GM23338 (cell line): ENCODE measurements around the gene KRTAP17-1. TPM values are rescaled to one million over a fixed set of nuclear protein-coding genes. Genes with fewer than 3 reads are reported as not detected.

Experiments
- ATAC-seq: fragments of 200-7000 bp; cut with Tn5 transposase; 3 replicates; pipeline ENCODE4 v1.9.1; 2020
- DNase-seq: peaks from one replicate; pipeline ENCODE4 v3.0.0-alpha.2; 2015; ENCODE audit warnings: low spot score
- H2AFZ ChIP-seq: fragments of 200-600 bp; sonication (generic); 2 replicates; pipeline ENCODE4 v1.8.0; 2016; ENCODE audit warnings: antibody characterized with exemption, mild to moderate bottlenecking, moderate library complexity
- H3F3A ChIP-seq: fragments of 200-600 bp; sonication (generic); replicated peaks from 2 replicates; pipeline ENCODE4 v1.8.0; 2017; ENCODE audit warnings: antibody characterized with exemption, mixed run types, low read depth
- H3K27ac ChIP-seq: fragments of 200-600 bp; sonication (generic); 2 replicates; pipeline ENCODE4 v1.6.1; 2016; ENCODE audit warnings: low read depth
- H3K27me3 ChIP-seq: fragments of 200-600 bp; sonication (generic); 2 replicates; pipeline ENCODE4 v1.8.0; 2016; ENCODE audit warnings: mild to moderate bottlenecking, mixed run types, moderate library complexity; ENCODE audit not compliant: insufficient read depth
- H3K36me3 ChIP-seq: fragments of 200-600 bp; sonication (generic); 2 replicates; pipeline ENCODE4 v1.8.0; 2016; ENCODE audit warnings: mild to moderate bottlenecking; ENCODE audit not compliant: insufficient read depth
- H3K4me1 ChIP-seq: fragments of 200-600 bp; sonication (generic); 2 replicates; pipeline ENCODE4 v1.8.0; 2016; ENCODE audit warnings: mild to moderate bottlenecking, moderate library complexity; ENCODE audit not compliant: insufficient read depth
- H3K4me2 ChIP-seq: fragments of 200-600 bp; sonication (generic); 2 replicates; pipeline ENCODE4 v1.7.1; 2017; ENCODE audit warnings: mixed run types
- H3K4me3 ChIP-seq: fragments of 200-600 bp; sonication (generic); 2 replicates; pipeline ENCODE4 v1.6.1; 2016; ENCODE audit warnings: mixed run types
- H3K79me2 ChIP-seq: fragments of 200-600 bp; sonication (generic); replicated peaks from 2 replicates; pipeline ENCODE4 v1.8.0; 2017; ENCODE audit warnings: mild to moderate bottlenecking; ENCODE audit not compliant: insufficient read depth
- H3K9me2 ChIP-seq: fragments of 200-600 bp; sonication (generic); 2 replicates; pipeline ENCODE4 v1.8.0; 2017; ENCODE audit not compliant: insufficient read depth
- H4K20me1 ChIP-seq: fragments of 200-600 bp; sonication (generic); replicated peaks from 2 replicates; pipeline ENCODE4 v1.8.0; 2017; ENCODE audit warnings: mild to moderate bottlenecking; ENCODE audit not compliant: insufficient read depth
- H3K27ac Mint-ChIP-seq: 2 replicates; pipeline ENCODE4 v1.8.0; 2020; ENCODE audit warnings: inconsistent platforms, mild to moderate bottlenecking, moderate library complexity, mixed read lengths
- H3K27me3 Mint-ChIP-seq: 3 replicates; pipeline ENCODE4 v1.8.0; 2022; ENCODE audit warnings: low read depth, mild to moderate bottlenecking, moderate library complexity, mixed read lengths, inconsistent platforms; ENCODE audit not compliant: insufficient read depth, poor library complexity
- H3K36me3 Mint-ChIP-seq: 3 replicates; pipeline ENCODE4 v1.8.0; 2021; ENCODE audit warnings: low read depth, mild to moderate bottlenecking, inconsistent platforms, moderate library complexity, mixed read lengths
- H3K4me1 Mint-ChIP-seq: 3 replicates; pipeline ENCODE4 v1.8.0; 2020; ENCODE audit warnings: mild to moderate bottlenecking, inconsistent platforms, mixed read lengths
- H3K4me3 Mint-ChIP-seq: 3 replicates; pipeline ENCODE4 v1.8.0; 2021; ENCODE audit warnings: moderate library complexity, mild to moderate bottlenecking, inconsistent platforms, mixed read lengths
- H3K9me3 Mint-ChIP-seq: 3 replicates; pipeline ENCODE4 v1.8.0; 2020; ENCODE audit warnings: moderate library complexity, mild to moderate bottlenecking, inconsistent platforms, mixed read lengths
- EZH2phosphoT487 ChIP-seq: fragments of 200-600 bp; sonication (generic); IDR thresholded peaks from one replicate; pipeline ENCODE4 v1.8.1; 2018; ENCODE audit warnings: antibody characterized with exemption; ENCODE audit not compliant: unreplicated experiment
- JUNB ChIP-seq: IDR thresholded peaks from one replicate; pipeline ENCODE4 v1.6.1; 2016; ENCODE audit warnings: antibody characterized with exemption; ENCODE audit not compliant: unreplicated experiment
- NANOG ChIP-seq: IDR thresholded peaks from 2 replicates; pipeline ENCODE4 v1.6.1; 2016; ENCODE audit warnings: antibody characterized with exemption, borderline replicate concordance
- POLR2AphosphoS5 ChIP-seq: IDR thresholded peaks from 2 replicates; pipeline ENCODE4 v1.6.1; 2016; ENCODE audit warnings: antibody characterized with exemption, low read depth
- STAT1 ChIP-seq: IDR thresholded peaks from one replicate; pipeline ENCODE4 v1.6.1; 2016; ENCODE audit warnings: antibody characterized with exemption; ENCODE audit not compliant: unreplicated experiment
- ZNF114 ChIP-seq: fragments of 250-450 bp; sonication (Bioruptor Pico); IDR thresholded peaks from 2 replicates; pipeline ENCODE4 v1.5.0; 2020; ENCODE audit warnings: mild to moderate bottlenecking, moderate library complexity
- ZNF331 ChIP-seq: fragments of 250-450 bp; sonication (Bioruptor Pico); IDR thresholded peaks from 2 replicates; pipeline ENCODE4 v1.5.0; 2020; ENCODE audit warnings: low read depth, mild to moderate bottlenecking, moderate library complexity
- polyA plus RNA-seq: library from polyadenylated mRNA; unstranded; fragments of >200 nt; fragmentation: Nextera tagmentation; extraction: Ambion mirVana; gene quantifications from 2 replicates; pipeline ENCODE4 v1.2.1, GENCODE V29; 2016
- total RNA-seq: library from RNA; depleted of rRNA; stranded (reverse); fragments of >200 nt; shearing (Covaris generic); gene quantifications from 2 replicates; pipeline ENCODE4 v1.2.3, GENCODE V29; 2014
- TF ChIP-seq, protein P1 (sequence below): fragments of 250-450 bp; sonication (Bioruptor Pico); IDR thresholded peaks from 2 replicates; pipeline ENCODE4 v1.5.0; 2020; ENCODE audit warnings: mild to moderate bottlenecking, moderate library complexity
- TF ChIP-seq, protein P2 (sequence below), 2 experiments: fragments of 200-600 bp in 1 of 2; sonication (generic) in 1 of 2; conservative IDR thresholded peaks; 2 replicates each; pipeline versions ENCODE4 v1.5.1 to v1.6.1; 2016 to 2017; ENCODE audit warnings: antibody characterized with exemption in 2 of 2, low read depth in 2 of 2, mild to moderate bottlenecking in 2 of 2, moderate library complexity in 1 of 2
- TF ChIP-seq, protein P3 (sequence below): IDR thresholded peaks from 2 replicates; pipeline ENCODE4 v1.6.1; 2016; ENCODE audit warnings: antibody characterized with exemption

The KRTAP17-1 gene
- total and polyA plus RNA-seq, 2 experiments from 2014 or later = not detected

DNA sequence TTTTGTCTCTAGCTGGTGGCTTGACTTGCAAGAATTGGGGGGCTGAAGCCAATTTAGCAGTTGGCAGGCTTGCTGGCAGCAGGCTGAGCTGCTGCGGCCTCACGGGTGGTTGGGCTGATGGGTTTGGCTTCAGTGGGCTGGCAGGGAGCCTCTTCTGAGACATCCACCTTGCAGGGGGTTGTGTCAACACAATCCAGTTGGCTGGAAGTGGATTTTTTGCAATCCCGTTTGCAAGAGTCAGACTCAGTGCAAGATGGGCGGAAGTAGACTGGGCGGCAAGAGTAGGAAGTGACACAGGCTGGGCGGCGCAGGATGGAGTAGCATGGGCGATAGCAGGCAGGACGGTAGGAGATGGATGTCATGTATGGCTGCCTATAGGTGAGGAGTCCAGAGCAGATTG lies 7.9 kb downstream of the KRTAP17-1 start:
- ATAC-seq (no peak), DNase-seq (no peak)

More for the DNA sequence above, 7.9 kb downstream of the KRTAP17-1 start:
- Histone ChIP-seq H2AFZ (no peak overlapping the region), H4K20me1 (no peaks in the 10 kb centered on the region), H3K36me3 (no peaks in the 10 kb centered on the region), H3K9me2 (no peaks in the 10 kb centered on the region), H3K27ac (no peak overlapping the region), H3F3A (no peaks in the 10 kb centered on the region), H3K79me2 (no peaks in the 10 kb centered on the region), H3K4me2 (no peak overlapping the region), H3K4me1 (no peaks in the 10 kb centered on the region), H3K4me3 (no peak overlapping the region), H3K27me3 (no peaks in the 10 kb centered on the region)
- no peak for TF ChIP-seq STAT1
- TF ChIP-seq, protein P1, sequence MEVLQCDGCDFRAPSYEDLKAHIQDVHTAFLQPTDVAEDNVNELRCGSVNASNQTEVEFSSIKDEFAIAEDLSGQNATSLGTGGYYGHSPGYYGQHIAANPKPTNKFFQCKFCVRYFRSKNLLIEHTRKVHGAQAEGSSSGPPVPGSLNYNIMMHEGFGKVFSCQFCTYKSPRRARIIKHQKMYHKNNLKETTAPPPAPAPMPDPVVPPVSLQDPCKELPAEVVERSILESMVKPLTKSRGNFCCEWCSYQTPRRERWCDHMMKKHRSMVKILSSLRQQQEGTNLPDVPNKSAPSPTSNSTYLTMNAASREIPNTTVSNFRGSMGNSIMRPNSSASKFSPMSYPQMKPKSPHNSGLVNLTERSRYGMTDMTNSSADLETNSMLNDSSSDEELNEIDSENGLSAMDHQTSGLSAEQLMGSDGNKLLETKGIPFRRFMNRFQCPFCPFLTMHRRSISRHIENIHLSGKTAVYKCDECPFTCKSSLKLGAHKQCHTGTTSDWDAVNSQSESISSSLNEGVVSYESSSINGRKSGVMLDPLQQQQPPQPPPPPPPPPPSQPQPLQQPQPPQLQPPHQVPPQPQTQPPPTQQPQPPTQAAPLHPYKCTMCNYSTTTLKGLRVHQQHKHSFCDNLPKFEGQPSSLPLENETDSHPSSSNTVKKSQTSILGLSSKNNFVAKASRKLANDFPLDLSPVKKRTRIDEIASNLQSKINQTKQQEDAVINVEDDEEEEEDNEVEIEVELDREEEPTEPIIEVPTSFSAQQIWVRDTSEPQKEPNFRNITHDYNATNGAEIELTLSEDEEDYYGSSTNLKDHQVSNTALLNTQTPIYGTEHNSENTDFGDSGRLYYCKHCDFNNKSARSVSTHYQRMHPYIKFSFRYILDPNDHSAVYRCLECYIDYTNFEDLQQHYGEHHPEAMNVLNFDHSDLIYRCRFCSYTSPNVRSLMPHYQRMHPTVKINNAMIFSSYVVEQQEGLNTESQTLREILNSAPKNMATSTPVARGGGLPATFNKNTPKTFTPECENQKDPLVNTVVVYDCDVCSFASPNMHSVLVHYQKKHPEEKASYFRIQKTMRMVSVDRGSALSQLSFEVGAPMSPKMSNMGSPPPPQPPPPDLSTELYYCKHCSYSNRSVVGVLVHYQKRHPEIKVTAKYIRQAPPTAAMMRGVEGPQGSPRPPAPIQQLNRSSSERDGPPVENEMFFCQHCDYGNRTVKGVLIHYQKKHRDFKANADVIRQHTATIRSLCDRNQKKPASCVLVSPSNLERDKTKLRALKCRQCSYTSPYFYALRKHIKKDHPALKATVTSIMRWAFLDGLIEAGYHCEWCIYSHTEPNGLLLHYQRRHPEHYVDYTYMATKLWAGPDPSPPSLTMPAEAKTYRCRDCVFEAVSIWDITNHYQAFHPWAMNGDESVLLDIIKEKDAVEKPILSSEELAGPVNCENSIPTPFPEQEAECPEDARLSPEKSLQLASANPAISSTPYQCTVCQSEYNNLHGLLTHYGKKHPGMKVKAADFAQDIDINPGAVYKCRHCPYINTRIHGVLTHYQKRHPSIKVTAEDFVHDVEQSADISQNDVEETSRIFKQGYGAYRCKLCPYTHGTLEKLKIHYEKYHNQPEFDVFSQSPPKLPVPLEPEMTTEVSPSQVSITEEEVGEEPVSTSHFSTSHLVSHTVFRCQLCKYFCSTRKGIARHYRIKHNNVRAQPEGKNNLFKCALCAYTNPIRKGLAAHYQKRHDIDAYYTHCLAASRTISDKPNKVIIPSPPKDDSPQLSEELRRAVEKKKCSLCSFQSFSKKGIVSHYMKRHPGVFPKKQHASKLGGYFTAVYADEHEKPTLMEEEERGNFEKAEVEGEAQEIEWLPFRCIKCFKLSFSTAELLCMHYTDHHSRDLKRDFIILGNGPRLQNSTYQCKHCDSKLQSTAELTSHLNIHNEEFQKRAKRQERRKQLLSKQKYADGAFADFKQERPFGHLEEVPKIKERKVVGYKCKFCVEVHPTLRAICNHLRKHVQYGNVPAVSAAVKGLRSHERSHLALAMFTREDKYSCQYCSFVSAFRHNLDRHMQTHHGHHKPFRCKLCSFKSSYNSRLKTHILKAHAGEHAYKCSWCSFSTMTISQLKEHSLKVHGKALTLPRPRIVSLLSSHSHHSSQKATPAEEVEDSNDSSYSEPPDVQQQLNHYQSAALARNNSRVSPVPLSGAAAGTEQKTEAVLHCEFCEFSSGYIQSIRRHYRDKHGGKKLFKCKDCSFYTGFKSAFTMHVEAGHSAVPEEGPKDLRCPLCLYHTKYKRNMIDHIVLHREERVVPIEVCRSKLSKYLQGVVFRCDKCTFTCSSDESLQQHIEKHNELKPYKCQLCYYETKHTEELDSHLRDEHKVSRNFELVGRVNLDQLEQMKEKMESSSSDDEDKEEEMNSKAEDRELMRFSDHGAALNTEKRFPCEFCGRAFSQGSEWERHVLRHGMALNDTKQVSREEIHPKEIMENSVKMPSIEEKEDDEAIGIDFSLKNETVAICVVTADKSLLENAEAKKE = no peak
- TF ChIP-seq, protein P2, sequence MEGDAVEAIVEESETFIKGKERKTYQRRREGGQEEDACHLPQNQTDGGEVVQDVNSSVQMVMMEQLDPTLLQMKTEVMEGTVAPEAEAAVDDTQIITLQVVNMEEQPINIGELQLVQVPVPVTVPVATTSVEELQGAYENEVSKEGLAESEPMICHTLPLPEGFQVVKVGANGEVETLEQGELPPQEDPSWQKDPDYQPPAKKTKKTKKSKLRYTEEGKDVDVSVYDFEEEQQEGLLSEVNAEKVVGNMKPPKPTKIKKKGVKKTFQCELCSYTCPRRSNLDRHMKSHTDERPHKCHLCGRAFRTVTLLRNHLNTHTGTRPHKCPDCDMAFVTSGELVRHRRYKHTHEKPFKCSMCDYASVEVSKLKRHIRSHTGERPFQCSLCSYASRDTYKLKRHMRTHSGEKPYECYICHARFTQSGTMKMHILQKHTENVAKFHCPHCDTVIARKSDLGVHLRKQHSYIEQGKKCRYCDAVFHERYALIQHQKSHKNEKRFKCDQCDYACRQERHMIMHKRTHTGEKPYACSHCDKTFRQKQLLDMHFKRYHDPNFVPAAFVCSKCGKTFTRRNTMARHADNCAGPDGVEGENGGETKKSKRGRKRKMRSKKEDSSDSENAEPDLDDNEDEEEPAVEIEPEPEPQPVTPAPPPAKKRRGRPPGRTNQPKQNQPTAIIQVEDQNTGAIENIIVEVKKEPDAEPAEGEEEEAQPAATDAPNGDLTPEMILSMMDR (conservative IDR thresholded peaks at IDR 0.05; ENCODE audit: low read depth in 2 of 2) = no peak
- TF ChIP-seq POLR2AphosphoS5 = no peak
- no peak for TF ChIP-seq ZNF331 (CRISPR knock-in tag)
- no peak for TF ChIP-seq ZNF114
- TF ChIP-seq EZH2phosphoT487 = no peak
- no peak for TF ChIP-seq JUNB
- TF ChIP-seq, protein P3, sequence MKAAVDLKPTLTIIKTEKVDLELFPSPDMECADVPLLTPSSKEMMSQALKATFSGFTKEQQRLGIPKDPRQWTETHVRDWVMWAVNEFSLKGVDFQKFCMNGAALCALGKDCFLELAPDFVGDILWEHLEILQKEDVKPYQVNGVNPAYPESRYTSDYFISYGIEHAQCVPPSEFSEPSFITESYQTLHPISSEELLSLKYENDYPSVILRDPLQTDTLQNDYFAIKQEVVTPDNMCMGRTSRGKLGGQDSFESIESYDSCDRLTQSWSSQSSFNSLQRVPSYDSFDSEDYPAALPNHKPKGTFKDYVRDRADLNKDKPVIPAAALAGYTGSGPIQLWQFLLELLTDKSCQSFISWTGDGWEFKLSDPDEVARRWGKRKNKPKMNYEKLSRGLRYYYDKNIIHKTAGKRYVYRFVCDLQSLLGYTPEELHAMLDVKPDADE = no peak
- no peak for TF ChIP-seq NANOG
- Mint-ChIP-seq H3K9me3 (peaks cover 2% of the 10 kb centered on the region; the same call in 1 of the 3 replicates), H3K36me3 (no peaks in the 10 kb centered on the region), H3K27me3 (peaks cover 6% of the 10 kb centered on the region), H3K4me1 (no peaks in the 10 kb centered on the region; the same call in 2 of the 3 replicates), H3K4me3 (no peak overlapping the region), H3K27ac (no peak overlapping the region)
